Activated naive CD8-positive, alpha-beta T cell treated with anti-CD3 and anti-CD28 coated beads for 36 hours (primary cell): ENCODE measurements around the gene BOD1L1. TPM values are rescaled to one million over a fixed set of nuclear protein-coding genes. Genes with fewer than 3 reads are reported as not detected.

Source experiments
- total RNA-seq, 2 experiments: library from RNA; stranded (reverse); gene quantifications; one replicate each; pipeline ENCODE4 v1.2.3, GENCODE V29; 2021

The BOD1L1 gene
- total RNA-seq, 2 experiments from 2014 or later, result 33.5 to 34.8 TPM

Other genes with a start within 250 kb of the BOD1L1 start
- 10 to 100 TPM; 13.6 to 15.8 TPM for gene RAB28, start 143.4 kb downstream of the BOD1L1 start, total RNA-seq
- gene NKX3-2, start 83.2 kb downstream of the BOD1L1 start, total RNA-seq, result not detected